AG09309 (cell line): ENCODE data around the gene LIF.

Experiments used
- DNase-seq: peaks from one replicate; pipeline ENCODE4 v3.0.0-alpha.2; 2010; ENCODE audit warnings: low read depth
- H3K4me3 ChIP-seq: 2 replicates; pipeline ENCODE4 v1.5.1; 2011; ENCODE audit warnings: mild to moderate bottlenecking, low read depth, low read length, moderate library complexity; ENCODE audit not compliant: control insufficient read depth
- CTCF ChIP-seq: IDR thresholded peaks from 2 replicates; pipeline ENCODE4 v1.5.1; 2011; ENCODE audit warnings: mild to moderate bottlenecking, low read depth, low read length, inconsistent platforms; ENCODE audit not compliant: insufficient read depth, control insufficient read depth; ENCODE audit errors: missing control alignments

Gene LIF

GRCh38 chr22:30245181-30245984, 1.2 kb downstream of the LIF start:
- no peak for DNase-seq
- peak overlapping the region; percentile 39 for H3K4me3 ChIP-seq
- no peak for TF ChIP-seq CTCF

DNA sequence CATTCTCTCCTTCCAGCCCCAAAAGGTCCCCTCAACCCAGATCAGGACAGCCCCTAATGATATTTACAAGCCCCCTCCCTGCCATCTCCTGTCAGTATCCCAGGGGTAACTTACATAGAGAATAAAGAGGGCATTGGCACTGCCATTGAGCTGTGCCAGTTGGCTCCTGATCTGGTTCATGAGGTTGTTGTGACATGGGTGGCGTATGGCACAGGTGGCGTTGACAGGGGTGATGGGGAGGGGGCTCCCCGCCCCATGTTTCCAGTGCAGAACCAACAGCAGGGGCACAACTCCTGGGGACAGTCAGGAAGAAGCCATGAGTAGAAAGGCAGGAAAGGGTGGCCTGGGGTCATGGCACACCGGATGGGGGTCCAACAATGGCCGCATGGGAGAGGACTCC, 1.9 kb downstream of the LIF start:
- H3K4me3 ChIP-seq: no peak overlapping the region
- no peak for TF ChIP-seq CTCF
- DNase-seq: no peak

- H3K4me3 ChIP-seq: no peak overlapping the region
- no peak for DNase-seq
- no peak for TF ChIP-seq CTCF
These were observed 2.5 kb downstream of the LIF start for GRCh38 chr22:30244066-30244465.

GRCh38 chr22:30243661-30244060, 2.9 kb downstream of the LIF start:
- DNase-seq: no peak
- no peak overlapping the region for H3K4me3 ChIP-seq
- TF ChIP-seq CTCF: no peak

DNA sequence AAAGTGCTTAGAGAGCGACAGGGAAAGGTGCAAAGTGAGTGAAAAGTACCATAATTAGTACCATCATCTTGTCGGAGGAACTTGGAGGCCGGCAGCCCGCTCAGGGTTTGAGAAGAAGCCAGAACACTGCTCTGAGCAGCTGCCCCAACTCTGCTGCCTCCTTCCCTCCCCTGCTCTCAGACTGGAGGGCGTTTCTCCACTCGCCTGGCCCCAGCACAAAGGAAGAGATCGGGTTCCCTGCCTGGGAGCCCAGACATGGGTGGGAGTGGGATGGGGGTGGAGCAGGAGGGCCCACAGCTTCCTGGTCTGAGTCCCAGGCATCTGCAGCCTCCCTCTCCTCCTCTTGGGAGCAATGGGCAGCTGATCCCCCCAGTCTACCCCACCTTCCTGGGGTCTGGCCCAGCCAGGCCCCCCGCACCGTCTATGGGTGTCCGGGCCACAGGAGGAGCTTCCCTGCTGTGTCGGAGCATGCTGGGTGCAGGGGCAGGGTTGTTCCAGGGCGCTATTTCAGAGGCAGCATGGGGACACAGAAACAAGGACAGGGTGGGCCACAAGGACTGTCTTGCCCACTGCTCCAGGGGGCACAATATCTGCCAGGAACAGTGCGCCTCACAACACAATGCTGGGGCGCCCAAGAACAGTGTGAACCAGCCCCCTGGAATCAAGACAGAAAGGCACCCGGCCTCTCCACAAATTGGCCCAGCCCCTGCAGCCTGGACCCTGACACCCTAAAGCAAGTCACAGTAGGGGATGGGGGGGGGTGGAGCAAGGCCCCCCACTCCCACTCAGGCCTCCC, 4.8 kb downstream of the LIF start:
- no peak for DNase-seq
- no peak for TF ChIP-seq CTCF
- no peak overlapping the region for H3K4me3 ChIP-seq

GRCh38 chr22:30240541-30241417, 5.8 kb downstream of the LIF start:
- TF ChIP-seq CTCF: no peak
- no peak for DNase-seq

More at GRCh38 chr22:30240541-30241417, 5.8 kb downstream of the LIF start:
- H3K4me3 ChIP-seq: no peak overlapping the region
